Measurements from ENCODE around the gene HNRNPH2.

GRCh38 chrX:101365301-101365795 lies 42.7 kb upstream of the HNRNPH2 start:
- TF ChIP-seq, protein P1, sequence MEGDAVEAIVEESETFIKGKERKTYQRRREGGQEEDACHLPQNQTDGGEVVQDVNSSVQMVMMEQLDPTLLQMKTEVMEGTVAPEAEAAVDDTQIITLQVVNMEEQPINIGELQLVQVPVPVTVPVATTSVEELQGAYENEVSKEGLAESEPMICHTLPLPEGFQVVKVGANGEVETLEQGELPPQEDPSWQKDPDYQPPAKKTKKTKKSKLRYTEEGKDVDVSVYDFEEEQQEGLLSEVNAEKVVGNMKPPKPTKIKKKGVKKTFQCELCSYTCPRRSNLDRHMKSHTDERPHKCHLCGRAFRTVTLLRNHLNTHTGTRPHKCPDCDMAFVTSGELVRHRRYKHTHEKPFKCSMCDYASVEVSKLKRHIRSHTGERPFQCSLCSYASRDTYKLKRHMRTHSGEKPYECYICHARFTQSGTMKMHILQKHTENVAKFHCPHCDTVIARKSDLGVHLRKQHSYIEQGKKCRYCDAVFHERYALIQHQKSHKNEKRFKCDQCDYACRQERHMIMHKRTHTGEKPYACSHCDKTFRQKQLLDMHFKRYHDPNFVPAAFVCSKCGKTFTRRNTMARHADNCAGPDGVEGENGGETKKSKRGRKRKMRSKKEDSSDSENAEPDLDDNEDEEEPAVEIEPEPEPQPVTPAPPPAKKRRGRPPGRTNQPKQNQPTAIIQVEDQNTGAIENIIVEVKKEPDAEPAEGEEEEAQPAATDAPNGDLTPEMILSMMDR (conservative IDR thresholded peaks at IDR 0.05; ENCODE audit: low read depth, low read length), result no peak
- TF ChIP-seq EZH2 (IDR thresholded peaks at IDR 0.05; ENCODE audit: borderline replicate concordance, low read depth, low read length, poor library complexity, severe bottlenecking), result no peak

Data from A673 (cell line).